ENCODE results near the gene KRTAP23-1. TPM values are rescaled to one million over a fixed set of nuclear protein-coding genes. Genes with fewer than 3 reads are reported as not detected.
A peak's percentile ranks its signal among the peaks of the same experiment; 100 is the strongest.

The KRTAP23-1 gene
- total RNA-seq, 1 donor: not detected

- no peak overlapping the region for H3K27ac ChIP-seq (ENCODE audit: low read depth, low read length)
- TF ChIP-seq CTCF (IDR thresholded peaks at IDR 0.05; ENCODE audit: extremely low read depth, low read depth, low read length): no peak
- H3K4me2 ChIP-seq (ENCODE audit: insufficient read depth, low read length): no peak overlapping the region
- no peaks in the 10 kb centered on the region for H3K27me3 ChIP-seq (ENCODE audit: insufficient read depth, low read length)
- no peaks in the 10 kb centered on the region for H4K20me1 ChIP-seq (ENCODE audit: insufficient read depth, low read length)
- no peaks in the 10 kb centered on the region for H3K4me1 ChIP-seq (ENCODE audit: insufficient read depth, low read length)
- no peak for DNase-seq (ENCODE audit: insufficient read length, low spot score, missing footprints)
- no peak overlapping the region for H2AFZ ChIP-seq (ENCODE audit: low read length)
- H3K4me3 ChIP-seq (ENCODE audit: insufficient read depth, low read length): no peak overlapping the region
- H3K79me2 ChIP-seq (ENCODE audit: insufficient read depth, low read length): no peaks in the 10 kb centered on the region
- no peaks in the 10 kb centered on the region for H3K36me3 ChIP-seq (ENCODE audit: insufficient read depth, low read length)
- no peaks in the 10 kb centered on the region for H3K9me3 ChIP-seq (ENCODE audit: low read depth, low read length)
Measured at GRCh38 chr21:30349572-30349971, 1.2 kb upstream of the KRTAP23-1 start.

GRCh38 chr21:30345014-30345413 is 3.4 kb downstream of the KRTAP23-1 start:
- Histone ChIP-seq H3K4me1 (ENCODE audit: insufficient read depth, low read length) (no peaks in the 10 kb centered on the region), H2AFZ (ENCODE audit: low read length) (no peak overlapping the region), H3K36me3 (ENCODE audit: insufficient read depth, low read length) (no peaks in the 10 kb centered on the region), H3K79me2 (ENCODE audit: insufficient read depth, low read length) (no peaks in the 10 kb centered on the region), H3K9me3 (ENCODE audit: low read depth, low read length) (no peaks in the 10 kb centered on the region), H3K27ac (ENCODE audit: low read depth, low read length) (no peak overlapping the region), H3K4me2 (ENCODE audit: insufficient read depth, low read length) (no peak overlapping the region), H3K27me3 (ENCODE audit: insufficient read depth, low read length) (no peaks in the 10 kb centered on the region), H4K20me1 (ENCODE audit: insufficient read depth, low read length) (no peaks in the 10 kb centered on the region), H3K4me3 (ENCODE audit: insufficient read depth, low read length) (no peak overlapping the region)
- no peak for TF ChIP-seq CTCF (IDR thresholded peaks at IDR 0.05; ENCODE audit: extremely low read depth, low read depth, low read length)
- no peak for DNase-seq (ENCODE audit: insufficient read length, low spot score, missing footprints)

- Histone ChIP-seq H3K4me2 (ENCODE audit: insufficient read depth, low read length) (no peak overlapping the region), H4K20me1 (ENCODE audit: insufficient read depth, low read length) (no peaks in the 10 kb centered on the region), H3K9me3 (ENCODE audit: low read depth, low read length) (no peaks in the 10 kb centered on the region), H2AFZ (ENCODE audit: low read length) (no peak overlapping the region), H3K27ac (ENCODE audit: low read depth, low read length) (no peak overlapping the region), H3K79me2 (ENCODE audit: insufficient read depth, low read length) (no peaks in the 10 kb centered on the region), H3K36me3 (ENCODE audit: insufficient read depth, low read length) (no peaks in the 10 kb centered on the region), H3K4me3 (ENCODE audit: insufficient read depth, low read length) (no peak overlapping the region), H3K27me3 (ENCODE audit: insufficient read depth, low read length) (no peaks in the 10 kb centered on the region), H3K4me1 (ENCODE audit: insufficient read depth, low read length) (no peaks in the 10 kb centered on the region)
- peak; percentile 60 for TF ChIP-seq CTCF (IDR thresholded peaks at IDR 0.05; ENCODE audit: extremely low read depth, low read depth, low read length)
- no peak for DNase-seq (ENCODE audit: insufficient read length, low spot score, missing footprints)
Measured at GRCh38 chr21:30340714-30341573, 7.5 kb downstream of the KRTAP23-1 start.

- Histone ChIP-seq H3K4me2 (ENCODE audit: insufficient read depth, low read length) (no peak overlapping the region), H3K4me1 (ENCODE audit: insufficient read depth, low read length) (no peaks in the 10 kb centered on the region), H2AFZ (ENCODE audit: low read length) (no peak overlapping the region), H3K27ac (ENCODE audit: low read depth, low read length) (no peak overlapping the region), H3K27me3 (ENCODE audit: insufficient read depth, low read length) (no peaks in the 10 kb centered on the region), H4K20me1 (ENCODE audit: insufficient read depth, low read length) (no peaks in the 10 kb centered on the region), H3K4me3 (ENCODE audit: insufficient read depth, low read length) (no peak overlapping the region), H3K79me2 (ENCODE audit: insufficient read depth, low read length) (no peaks in the 10 kb centered on the region), H3K36me3 (ENCODE audit: insufficient read depth, low read length) (no peaks in the 10 kb centered on the region), H3K9me3 (ENCODE audit: low read depth, low read length) (no peaks in the 10 kb centered on the region)
- TF ChIP-seq CTCF (IDR thresholded peaks at IDR 0.05; ENCODE audit: extremely low read depth, low read depth, low read length): no peak
- no peak for DNase-seq (ENCODE audit: insufficient read length, low spot score, missing footprints)
Measured at GRCh38 chr21:30338717-30339116, 9.7 kb downstream of the KRTAP23-1 start.
